Nephron (organoid): ENCODE data around the gene RUNX2.
A peak's percentile ranks its signal among the peaks of the same experiment; 100 is the strongest.

Experiments used
- H3K27ac Mint-ChIP-seq, 3 experiments: 2 replicates each; pipeline ENCODE4 v1.8.0; 2020; ENCODE audit warnings: mixed read lengths in 3 of 3, mild to moderate bottlenecking in 2 of 3, moderate library complexity in 1 of 3
- H3K27me3 Mint-ChIP-seq: 2 replicates; pipeline ENCODE4 v1.8.0; 2021; ENCODE audit warnings: low read depth, mild to moderate bottlenecking, moderate library complexity, mixed read lengths
- H3K36me3 Mint-ChIP-seq: 2 replicates; pipeline ENCODE4 v1.8.0; 2020; ENCODE audit warnings: low read depth, mixed read lengths
- H3K4me1 Mint-ChIP-seq: 2 replicates; pipeline ENCODE4 v1.8.0; 2020; ENCODE audit warnings: mixed read lengths
- H3K4me3 Mint-ChIP-seq, 3 experiments: 2 replicates each; pipeline ENCODE4 v1.8.0; 2020; ENCODE audit warnings: mild to moderate bottlenecking in 3 of 3, mixed read lengths in 3 of 3, moderate library complexity in 2 of 3
- H3K9me3 Mint-ChIP-seq: 2 replicates; pipeline ENCODE4 v1.8.0; 2020; ENCODE audit warnings: mixed read lengths
- TF ChIP-seq, protein P1 (sequence below), 3 experiments: fragments of 200-600 bp; sonication (generic); IDR thresholded peaks; one replicate each; pipeline ENCODE4 v1.5.0; 2021; ENCODE audit warnings: antibody characterized with exemption in 3 of 3; ENCODE audit not compliant: unreplicated experiment in 3 of 3

RUNX2 gene

DNA sequence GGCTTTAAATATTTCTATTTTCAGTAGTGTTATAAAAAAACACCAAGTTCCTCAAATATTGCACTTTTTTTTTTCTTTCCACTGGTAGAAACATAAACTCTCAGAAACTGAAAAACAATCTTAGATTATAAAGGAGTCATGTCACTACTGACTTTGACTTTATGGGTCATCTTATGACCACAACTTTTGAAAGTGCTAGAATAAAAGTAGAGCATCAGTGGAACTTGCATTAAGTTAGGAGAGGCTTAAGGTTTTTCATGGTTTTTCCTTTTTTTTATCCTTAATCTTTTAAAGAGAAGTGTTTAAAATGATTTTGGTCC is 106.2 kb downstream of the RUNX2 start:
- H3K4me3 Mint-ChIP-seq, result no peak overlapping the region
- no peaks in the 10 kb centered on the region for H3K9me3 Mint-ChIP-seq
- TF ChIP-seq, protein P1, sequence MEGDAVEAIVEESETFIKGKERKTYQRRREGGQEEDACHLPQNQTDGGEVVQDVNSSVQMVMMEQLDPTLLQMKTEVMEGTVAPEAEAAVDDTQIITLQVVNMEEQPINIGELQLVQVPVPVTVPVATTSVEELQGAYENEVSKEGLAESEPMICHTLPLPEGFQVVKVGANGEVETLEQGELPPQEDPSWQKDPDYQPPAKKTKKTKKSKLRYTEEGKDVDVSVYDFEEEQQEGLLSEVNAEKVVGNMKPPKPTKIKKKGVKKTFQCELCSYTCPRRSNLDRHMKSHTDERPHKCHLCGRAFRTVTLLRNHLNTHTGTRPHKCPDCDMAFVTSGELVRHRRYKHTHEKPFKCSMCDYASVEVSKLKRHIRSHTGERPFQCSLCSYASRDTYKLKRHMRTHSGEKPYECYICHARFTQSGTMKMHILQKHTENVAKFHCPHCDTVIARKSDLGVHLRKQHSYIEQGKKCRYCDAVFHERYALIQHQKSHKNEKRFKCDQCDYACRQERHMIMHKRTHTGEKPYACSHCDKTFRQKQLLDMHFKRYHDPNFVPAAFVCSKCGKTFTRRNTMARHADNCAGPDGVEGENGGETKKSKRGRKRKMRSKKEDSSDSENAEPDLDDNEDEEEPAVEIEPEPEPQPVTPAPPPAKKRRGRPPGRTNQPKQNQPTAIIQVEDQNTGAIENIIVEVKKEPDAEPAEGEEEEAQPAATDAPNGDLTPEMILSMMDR (IDR thresholded peaks at IDR 0.05; ENCODE audit: unreplicated experiment in 3 of 3), result no peak
- peaks cover 38% of the 10 kb centered on the region for H3K4me1 Mint-ChIP-seq
- H3K27ac Mint-ChIP-seq, result peak overlapping the region in 2 of 3 experiments; percentile 6 to 89
- peaks cover 32% of the 10 kb centered on the region for H3K27me3 Mint-ChIP-seq
- no peaks in the 10 kb centered on the region for H3K36me3 Mint-ChIP-seq

DNA sequence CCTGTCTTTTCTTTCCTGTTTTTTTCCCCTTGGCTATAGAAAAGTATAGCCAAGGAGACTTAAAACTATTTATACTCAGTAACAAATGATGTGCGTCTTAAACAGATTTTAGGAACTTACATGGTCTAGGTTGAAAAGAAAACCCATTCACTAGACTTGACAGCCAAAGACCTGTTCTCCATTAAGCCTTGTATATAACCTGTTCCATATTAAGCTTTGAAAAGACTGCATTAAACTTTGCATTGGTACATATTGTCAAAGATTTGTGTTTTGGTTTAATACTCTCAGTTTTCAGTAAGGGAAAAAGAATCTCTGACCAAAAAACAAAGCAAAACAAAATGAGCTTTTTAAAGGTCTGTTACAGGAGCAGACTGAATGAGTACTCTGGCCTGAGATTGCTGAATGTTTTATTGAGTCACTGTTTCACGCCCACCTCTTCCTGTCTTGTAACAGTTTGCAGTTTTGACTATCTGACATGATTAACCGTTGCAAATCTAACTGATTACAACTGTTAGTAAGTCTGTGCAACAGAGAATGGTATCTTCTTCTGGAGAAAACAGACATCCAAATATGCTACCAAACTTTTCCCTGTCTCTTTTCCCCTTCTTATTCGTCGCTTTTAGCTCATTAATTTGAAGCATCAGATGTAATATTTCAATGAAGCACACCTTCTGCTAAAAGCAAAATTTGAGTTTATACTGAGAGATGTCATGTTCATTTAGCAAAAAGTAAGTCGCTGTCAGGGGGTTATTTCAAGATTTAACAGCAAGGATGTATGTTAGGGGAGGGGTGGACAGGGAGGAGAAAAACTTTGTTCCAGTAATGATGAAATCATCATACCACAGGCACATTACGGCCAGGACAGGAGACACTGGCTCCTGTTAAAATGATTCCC is 108.7 kb downstream of the RUNX2 start:
- H3K27ac Mint-ChIP-seq, result peak overlapping the region; percentile 65 to 90 (median 88)
- H3K4me3 Mint-ChIP-seq, result peak overlapping the region in 2 of 3 experiments; percentile 0 to 10
- peaks cover 42% of the 10 kb centered on the region for H3K4me1 Mint-ChIP-seq
- H3K9me3 Mint-ChIP-seq, result no peaks in the 10 kb centered on the region
- H3K27me3 Mint-ChIP-seq, result peaks cover 14% of the 10 kb centered on the region
- no peaks in the 10 kb centered on the region for H3K36me3 Mint-ChIP-seq
- TF ChIP-seq, protein P1 (IDR thresholded peaks at IDR 0.05; ENCODE audit: unreplicated experiment in 3 of 3), result no peak

DNA sequence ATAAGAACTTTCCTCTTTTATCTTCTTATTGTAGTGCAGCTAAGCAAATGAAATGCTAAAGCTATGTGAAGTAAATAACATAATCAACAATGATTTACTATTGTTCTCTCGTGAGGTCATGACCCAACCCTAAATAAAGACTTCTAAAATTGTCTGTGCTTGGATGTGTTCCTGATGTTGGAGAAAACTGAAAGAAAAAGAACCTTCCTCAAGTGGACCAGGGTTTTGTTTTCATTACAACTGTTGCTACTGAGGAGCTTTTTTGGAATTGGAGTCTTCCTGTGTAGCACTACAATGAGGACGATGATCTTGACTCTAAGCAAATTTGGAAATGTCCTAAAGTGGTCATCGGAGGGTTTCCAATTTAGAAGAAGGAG is 109.3 kb downstream of the RUNX2 start:
- peaks cover 11% of the 10 kb centered on the region for H3K27me3 Mint-ChIP-seq
- H3K36me3 Mint-ChIP-seq, result no peaks in the 10 kb centered on the region
- peak overlapping the region; percentile 65 to 90 (median 88) for H3K27ac Mint-ChIP-seq
- TF ChIP-seq, protein P1 (IDR thresholded peaks at IDR 0.05; ENCODE audit: unreplicated experiment in 3 of 3), result no peak
- no peak overlapping the region for H3K4me3 Mint-ChIP-seq
- H3K4me1 Mint-ChIP-seq, result peaks cover 42% of the 10 kb centered on the region
- H3K9me3 Mint-ChIP-seq, result no peaks in the 10 kb centered on the region

DNA sequence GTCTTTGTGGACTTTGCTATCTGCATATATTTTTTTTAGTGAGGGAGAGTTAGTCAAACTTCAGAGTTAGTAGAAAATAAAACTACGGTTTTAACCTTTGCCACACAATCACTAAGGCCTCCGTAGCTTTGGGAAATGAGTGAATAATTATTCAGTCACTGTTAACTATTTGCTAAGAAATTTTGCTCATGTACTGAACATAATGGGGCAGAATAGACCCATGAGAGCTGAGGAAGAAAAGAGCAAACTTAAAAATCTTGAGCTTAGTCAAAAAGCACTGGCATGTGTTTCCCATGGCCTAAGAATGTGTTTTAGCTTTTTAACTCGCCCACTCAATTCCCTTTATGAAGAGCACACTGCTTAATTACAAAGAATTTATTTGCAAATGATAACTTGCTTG is 110.0 kb downstream of the RUNX2 start:
- H3K27ac Mint-ChIP-seq, result peak overlapping the region; percentile 65 to 90 (median 88)

DNA sequence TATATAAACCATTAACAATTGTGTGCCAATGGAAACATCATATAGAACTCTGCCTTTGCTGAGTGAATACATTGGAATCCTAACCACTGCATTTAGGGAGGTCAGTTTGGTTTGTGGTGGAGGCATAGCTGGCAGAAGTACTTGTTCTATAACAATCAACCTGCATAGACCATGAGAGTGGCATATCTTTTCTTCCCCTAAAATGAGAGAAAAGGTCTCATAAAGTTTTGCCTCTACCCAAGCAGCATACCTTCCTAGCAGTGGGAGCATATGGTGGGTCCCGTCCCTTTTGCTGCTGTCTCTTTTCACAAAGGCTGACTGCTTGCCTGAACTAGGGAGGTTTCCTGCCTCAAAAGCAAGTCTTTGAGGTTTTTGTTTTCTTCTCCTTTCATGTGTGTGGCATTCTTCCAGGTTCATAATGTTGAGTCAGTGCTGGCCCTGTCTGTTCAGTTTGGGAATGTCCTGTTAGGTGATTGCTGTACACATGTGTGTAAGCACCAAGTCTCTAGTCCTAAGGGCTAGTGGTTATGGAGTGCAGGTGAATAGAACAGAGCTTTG is 110.8 kb downstream of the RUNX2 start:
- Mint-ChIP-seq H3K4me1 (peaks cover 38% of the 10 kb centered on the region), H3K4me3 (no peak overlapping the region), H3K27me3 (peaks cover 8% of the 10 kb centered on the region), H3K36me3 (no peaks in the 10 kb centered on the region), H3K9me3 (no peaks in the 10 kb centered on the region), H3K27ac (peak overlapping the region; percentile 65 to 90 (median 88))
- TF ChIP-seq, protein P1 (IDR thresholded peaks at IDR 0.05; ENCODE audit: unreplicated experiment in 3 of 3), result no peak

More for the DNA sequence above, 110.0 kb downstream of the RUNX2 start:
- Mint-ChIP-seq H3K4me1 (peaks cover 42% of the 10 kb centered on the region), H3K4me3 (peak overlapping the region in 2 of 3 experiments; percentile 0 to 1), H3K27me3 (peaks cover 11% of the 10 kb centered on the region), H3K36me3 (no peaks in the 10 kb centered on the region), H3K9me3 (no peaks in the 10 kb centered on the region)
- TF ChIP-seq, protein P1 (IDR thresholded peaks at IDR 0.05; ENCODE audit: unreplicated experiment in 3 of 3), result no peak
